Activated CD4-positive, alpha-beta T cell treated with anti-CD3 and anti-CD28 coated beads for 4 hours (primary cell): ENCODE measurements around the gene AUTS2.

Source experiments
- DNase-seq, 2 donors: peaks; one replicate each; pipeline ENCODE4 v3.0.0-alpha.2; 2020

Gene AUTS2

DNA sequence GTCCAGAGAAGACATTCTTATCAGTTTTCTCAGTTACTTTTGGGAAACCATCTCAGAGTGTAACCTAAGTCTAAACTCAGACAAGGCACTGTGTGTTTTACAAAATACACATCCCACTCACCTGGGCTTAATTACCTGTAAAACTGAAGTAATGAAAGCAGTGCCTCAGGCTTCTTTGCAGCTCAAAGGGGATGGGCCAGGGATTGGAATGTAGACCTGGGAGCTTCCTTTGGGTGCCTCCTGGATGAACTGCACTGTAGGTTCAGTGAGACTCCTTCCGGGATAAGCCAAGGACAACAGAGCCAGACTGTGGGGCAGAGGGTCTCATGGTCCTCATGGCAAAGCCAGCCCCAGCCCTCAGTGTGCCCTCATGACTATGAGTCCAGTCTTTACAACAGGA, 861.3 kb downstream of the AUTS2 start:
- DNase-seq = no peak

DNA sequence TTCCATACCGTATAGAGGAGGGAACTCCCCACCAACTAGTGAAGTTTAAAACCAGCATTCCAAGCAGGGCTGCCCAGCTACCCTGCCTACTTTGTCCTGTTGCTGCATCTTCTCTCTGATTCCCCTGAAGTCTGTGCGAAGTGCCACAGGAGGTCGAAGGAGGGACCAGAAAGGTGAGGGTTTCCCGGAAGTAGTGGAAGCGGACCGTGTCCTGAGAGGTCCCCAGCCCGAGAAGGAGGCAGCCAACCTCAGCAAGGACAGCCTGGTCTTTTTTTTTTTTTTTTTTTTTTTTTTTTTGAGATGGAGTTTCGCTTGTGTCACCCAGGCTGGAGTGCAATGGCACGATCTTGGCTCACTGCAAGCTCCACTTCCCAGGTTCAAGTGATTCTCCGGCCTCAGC, 861.8 kb downstream of the AUTS2 start:
- no peak for DNase-seq

DNA sequence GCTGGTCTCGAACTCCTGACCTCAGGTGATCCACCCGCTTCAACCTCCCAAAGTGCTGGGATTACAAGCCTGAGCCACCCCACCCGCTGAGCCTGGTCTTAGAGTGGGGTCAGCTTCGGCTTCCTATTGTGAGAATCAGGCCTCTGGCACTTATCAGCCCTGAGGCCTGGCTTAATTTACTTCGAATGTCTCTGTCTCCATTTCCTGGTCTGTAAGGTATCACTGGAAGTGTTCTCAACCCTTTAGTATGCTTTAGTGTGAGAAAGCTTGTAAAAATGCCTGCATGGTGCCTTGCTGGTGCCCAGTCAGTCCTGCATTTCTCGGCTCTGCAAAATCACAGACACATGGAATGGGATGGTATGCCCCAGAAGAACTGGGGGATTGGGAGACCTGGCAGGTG, 862.3 kb downstream of the AUTS2 start:
- no peak for DNase-seq

DNA sequence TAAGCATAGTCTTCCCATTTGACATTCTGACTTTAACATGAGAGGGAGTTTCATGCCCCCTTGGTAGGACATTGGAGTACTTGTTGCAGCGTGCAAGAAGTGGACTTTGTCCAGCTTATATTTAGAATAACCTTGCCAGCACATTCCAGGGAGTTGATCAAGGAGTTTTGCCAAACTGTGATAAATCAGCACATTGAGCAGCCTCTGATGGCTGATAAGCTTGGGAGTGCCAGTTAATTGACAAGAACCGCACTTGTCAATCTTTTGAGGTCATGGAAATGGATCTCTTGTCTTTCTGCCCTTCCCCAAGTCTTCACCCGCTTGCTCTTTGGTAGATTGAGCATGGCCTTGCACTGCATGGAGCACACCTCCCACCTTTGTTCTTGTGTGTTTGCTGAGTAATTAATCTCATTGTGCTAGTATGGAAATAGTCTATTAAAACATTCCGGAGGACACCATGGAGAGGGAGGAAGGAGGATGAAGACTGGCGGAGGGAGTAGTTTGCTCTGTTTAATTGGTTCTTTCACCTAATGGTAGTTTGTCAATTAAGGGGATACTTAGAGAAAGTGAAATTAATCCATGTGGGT, 865.2 kb downstream of the AUTS2 start:
- DNase-seq = no peak

DNA sequence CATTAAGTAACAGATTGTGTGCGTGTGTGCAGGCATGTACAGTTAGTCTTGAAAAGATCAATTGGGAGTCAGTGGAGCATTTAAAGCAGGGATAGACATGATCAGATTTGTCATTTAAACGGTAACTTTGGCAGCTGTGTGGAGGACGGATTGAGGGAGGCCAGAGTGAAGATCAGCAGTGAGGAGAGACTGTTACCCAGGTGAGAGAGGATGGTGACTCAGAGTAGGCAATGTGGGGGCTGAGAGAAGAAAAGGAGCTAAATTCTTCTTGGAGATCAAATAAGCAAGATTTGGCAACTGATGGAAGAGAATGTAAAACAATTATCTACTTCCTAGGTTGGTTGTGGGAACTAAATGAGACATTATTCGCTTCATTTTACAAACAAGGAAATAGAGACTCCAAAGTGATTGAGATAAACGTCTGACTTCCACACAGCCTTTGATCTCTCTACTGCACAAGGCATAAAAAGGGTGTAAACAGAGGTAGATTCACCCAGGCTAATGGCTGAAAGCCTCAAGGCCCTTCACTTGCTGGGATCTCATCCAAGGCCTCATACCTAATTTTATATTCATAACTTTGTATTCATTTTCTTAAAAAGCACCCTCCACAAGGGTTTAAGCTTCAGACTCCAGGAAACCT, 868.6 kb downstream of the AUTS2 start:
- no peak for DNase-seq

DNA sequence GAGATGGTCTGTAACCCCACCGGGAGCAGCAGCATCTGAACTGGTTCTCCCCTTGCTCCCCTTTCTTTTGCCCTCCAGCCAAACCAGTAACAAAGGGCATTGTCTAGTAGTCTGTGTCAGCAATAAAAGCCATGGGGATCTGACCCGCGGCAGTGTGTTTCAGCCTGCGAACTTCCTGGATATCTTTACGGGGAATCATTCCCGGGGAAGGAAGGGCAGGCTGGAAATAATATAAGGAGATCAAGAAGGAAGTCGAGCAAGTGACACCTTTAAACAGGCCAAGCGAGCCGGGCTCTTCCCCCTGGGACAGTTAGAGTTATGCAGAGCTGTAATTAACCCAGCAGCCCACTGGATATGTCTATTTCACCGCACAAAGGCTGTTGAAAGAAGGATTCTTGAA, 872.5 kb downstream of the AUTS2 start:
- no peak for DNase-seq

DNA sequence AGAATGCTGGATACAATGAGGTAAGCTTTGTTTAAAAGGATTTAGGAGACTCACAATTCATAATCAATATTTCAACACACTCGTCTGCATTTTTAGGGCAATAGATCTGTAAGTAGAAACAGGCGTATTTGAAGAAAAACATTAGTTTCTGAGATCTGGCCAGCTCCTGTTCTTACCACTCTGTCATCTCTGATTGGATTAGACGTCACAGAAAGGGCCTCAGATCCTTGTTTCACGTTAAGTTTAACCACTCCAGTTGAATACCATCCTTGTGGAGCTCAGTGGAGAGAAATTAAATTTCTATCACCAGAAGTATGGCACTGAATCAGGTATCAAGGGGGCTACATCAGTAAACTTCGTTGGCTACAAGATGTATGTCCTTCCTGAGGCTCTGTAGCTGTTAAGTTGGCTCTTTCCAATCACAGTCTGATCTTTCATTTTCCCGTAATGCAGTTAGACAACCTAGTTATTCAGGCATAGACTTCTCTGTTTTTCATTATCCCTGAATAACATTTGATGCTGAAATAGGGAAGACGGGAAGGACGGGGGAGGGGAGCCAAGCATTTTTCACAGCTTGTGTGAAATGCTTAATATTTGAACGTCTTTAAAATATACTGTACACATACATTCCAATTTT, 874.4 kb downstream of the AUTS2 start:
- DNase-seq = no peak

DNA sequence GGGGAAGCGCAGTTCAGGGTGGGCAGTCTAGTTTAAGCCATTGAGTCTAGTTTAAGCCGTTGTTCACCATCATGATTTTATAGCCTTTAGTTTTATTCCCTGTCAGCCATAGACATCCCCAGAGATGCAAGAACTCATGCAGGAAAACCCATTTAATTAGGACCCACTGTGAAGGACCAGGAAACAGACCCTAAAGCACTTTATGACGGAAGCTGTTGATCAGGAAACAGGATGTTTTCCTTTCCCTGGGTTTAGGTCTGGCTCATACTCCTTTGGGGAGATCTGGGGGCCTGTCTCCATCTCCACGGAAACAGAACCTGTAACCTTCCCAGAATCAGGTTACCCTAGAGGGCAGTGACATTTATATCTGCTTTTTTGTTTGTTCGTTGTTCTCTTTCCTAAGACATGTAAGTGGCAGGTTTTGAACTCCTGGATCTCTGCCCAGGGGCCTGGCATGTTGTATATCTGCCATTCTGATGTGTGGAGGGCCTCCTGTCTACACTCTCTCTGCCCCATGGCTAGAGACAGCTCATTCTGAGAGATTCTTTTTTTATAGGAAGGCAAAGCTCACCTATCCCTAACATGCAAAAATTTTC, 876.5 kb downstream of the AUTS2 start:
- no peak for DNase-seq

DNA sequence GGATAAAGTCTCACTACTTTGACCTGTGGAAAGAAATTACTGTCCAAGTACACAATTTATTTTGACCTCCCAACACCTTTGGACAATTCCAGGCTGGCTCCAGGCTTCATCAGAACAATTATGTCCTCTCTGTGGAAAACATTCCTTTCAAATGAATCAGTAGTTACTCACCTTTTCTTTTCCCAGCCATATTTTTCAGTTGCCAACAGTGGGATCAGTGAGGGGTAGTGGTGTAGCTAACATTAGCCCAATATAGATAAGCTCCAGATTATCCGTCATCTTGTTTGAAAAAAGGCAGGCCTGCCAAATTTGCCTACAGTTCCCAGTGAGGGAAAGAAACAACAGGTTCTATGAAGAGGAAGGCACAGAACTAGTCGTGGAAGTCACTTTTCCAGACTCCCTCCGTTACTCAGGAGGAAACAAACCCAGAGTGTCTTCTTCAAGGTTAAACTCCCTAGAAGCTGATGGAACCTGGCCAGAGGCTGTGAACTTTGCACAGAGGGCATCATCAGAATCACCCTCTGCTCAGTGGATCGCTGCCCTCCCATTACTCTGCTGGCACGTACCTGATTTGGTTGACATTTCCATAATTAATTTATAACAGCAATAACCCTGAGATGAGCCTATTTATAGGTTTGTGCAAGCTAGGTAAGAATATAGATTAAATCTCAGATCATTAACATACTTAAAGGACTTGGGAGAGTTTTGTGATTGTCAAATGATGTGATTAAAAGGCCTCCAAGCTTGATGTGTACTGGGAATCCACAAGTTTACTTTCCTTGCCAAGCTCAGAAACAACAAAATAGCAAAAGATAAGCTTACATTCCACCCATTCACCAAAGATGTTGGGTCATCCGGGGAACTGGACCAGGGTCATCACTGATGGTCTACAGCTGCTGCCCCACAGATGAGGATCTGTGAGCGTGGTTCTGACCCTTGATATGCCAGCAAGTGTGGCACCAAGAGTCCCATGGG, 879.0 kb downstream of the AUTS2 start:
- DNase-seq = no peak

DNA sequence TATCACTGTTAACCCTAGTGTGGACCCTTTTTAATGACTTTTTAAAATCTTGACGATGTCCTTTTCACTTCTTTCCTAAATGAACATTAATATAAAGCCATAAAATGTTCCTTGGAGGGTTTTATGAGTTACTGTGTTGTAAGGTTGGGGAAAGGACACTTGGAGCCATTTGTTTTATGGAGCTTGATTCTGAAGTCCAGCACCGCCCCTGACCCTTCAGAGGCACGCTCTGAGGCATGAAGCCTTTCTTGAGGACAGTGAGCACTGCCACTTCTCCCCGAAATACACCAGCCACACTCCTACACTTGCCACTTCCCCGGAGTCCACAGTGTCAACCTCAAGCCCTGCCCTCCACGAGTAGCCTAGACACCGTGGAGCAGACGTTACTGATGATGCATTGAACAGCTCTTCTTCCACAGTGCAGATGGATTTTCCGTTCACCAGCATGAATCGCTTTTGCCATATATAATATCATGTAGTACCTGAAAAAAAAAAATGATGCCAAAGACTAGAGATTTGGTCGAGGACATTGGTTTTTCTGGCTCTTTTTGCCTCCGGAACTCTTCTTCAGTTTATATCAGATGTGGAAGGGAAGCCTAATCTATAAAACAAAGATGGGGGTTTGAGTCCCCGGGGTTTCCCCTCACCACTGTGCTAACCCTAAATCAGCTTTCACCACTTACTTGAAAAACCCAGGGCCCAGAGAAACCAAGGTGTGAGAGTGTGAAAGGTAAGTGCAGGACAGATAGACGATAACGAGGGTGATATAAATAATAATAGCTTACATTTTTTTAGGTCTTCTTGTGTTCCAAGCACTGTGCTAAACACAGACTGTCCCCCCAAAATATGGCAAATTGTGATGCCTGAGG, 881.1 kb downstream of the AUTS2 start:
- DNase-seq = no peak

DNA sequence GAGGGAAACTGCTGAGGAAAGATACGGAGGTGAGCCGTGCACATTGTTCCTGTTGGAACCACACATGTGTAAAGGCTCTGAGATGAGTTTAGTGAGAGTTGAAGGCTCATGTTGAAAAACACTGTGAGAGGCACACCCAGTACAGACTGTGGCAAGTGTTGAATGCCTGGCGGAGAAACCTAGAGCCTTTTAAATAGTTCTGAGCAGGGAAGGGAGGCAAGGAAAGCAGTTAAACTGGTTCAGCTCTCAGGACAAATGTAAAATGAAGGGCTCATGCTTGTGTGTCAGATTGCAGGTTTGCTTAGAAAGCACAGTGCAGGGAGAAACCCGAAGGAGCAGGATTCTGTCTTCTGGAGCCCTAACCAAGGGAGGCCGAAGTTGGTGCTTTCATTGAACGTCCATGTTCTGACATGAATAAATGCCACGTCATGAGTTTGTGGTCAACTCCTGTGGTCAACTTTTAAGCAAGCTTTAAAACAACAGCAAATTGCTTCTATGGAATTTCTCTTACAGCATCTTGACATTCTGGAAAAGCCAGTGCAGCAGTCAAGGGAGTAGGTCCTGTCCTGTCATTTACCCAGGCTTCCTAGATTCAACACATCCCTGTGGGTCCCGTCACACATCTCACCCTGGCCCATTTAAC, 882.8 kb downstream of the AUTS2 start:
- DNase-seq = no peak

DNA sequence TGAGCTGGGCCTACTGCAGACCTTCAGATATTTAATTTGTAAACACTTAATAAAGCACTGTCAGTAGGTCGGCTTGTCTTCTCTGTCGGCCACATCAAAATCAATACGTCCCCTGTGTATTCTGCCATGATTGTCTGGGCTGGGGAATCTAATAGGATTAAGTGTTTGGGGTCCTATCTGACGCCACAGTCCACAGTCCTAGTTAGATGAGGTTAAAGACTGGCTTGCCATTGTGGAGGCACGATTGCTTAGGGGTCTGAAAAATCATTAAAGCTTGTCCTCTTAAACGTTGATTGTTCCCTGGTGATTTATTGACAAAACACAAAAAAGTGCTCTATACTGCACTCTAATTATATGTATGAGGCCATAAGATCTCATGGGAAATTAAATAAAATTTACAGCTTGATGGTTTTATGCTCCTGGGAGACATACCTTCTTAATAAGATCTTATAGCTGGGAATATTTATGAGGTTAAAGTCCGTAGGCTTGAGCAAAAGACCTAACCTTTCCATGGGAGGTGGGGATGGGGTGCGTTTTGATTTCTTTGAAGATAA, 883.4 kb downstream of the AUTS2 start:
- DNase-seq = no peak

DNA sequence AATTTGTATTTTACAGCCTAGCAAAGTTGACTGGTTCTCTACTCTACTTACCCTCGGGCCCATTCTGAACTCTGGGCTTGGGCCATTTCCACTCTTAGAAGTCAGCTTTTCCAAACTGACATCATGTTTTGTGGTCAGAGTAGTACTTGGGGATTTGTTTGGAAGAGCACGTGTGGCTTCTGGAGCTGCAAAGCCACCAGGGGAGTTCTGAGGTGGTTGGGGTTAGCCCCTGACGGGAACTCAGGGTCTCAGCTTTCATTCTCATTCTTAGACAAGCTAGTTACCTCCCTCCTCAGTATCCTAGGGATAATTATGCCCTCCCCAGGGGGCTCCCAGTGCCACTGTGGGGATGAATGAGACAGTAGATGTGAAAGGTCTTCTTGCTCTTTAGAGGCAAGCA, 886.0 kb downstream of the AUTS2 start:
- DNase-seq = no peak

DNA sequence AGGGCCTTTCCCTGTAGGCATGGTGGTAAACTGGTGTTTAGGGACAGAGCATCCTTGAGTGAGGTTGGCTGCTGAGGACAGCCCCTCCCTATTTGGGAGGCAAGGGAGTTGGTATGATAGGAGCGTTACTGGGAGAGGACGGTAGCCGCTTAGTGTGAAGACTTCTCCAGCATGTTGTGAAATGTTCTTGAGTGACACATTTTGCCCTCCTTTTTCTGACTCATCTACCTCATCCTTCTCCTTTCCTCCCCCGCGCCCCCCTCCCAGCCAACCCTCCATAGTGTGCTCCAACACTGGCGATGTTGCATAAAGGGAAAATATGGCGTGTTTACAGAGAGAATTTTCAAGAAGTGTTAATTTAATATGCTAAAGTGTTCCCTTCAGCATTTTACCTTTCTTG, 888.7 kb downstream of the AUTS2 start:
- no peak for DNase-seq

DNA sequence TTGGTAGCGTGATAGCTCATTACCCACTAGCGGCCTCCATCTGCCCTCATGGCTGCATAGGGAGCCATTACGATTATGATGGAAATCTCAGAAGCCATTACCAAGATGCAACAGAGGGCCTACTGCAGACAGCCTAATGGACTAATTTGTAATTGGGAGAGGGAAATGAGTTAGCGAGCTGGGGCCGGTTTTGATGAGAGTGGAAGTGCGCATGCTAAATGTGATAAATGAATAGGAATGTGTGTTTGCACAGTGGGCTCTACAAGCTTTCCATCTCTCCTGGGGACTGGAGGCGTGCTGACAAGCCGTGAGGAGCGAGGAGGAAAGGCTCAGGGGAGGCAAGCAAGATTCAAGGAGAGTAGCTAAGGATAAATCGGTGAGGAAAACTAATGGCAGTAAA, 889.2 kb downstream of the AUTS2 start:
- DNase-seq = no peak

DNA sequence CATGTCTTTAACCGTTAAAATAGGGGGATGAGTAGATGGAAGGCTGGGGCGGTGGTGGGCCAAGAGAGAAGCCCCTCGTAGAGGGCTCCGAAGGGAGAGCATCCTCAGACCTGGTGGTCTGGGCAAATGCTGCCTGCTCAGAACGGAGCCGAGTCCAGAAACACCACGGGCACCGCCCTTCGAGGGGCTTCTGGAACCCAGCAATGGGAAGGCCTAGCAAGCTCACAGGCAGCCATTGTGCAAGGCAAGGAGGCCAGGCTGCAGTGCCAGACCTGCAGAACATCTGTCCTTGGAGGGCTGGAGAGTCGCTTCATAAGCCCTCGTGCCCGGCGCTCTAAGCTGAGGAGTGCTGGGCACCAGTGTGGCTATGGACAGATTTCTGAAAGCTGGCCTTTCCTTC, 889.6 kb downstream of the AUTS2 start:
- no peak for DNase-seq

DNA sequence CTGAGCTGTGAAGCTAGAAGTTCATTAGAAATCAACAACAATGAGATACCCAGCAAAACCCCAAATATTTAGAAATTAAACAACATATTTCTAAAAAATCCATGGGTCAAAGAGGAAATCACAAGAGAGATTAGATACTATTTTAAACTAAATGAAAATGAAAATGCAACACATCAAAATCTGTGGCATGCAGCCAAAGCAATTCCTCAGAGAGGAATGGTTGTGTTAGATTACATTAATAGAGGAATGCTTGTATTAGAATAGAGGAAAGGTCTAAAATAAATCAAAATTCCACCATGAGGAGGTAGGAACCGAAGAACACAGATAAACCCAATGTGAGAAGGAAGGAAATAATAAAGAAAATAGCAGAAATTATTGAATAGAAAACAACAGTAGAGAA, 891.5 kb downstream of the AUTS2 start:
- no peak for DNase-seq

DNA sequence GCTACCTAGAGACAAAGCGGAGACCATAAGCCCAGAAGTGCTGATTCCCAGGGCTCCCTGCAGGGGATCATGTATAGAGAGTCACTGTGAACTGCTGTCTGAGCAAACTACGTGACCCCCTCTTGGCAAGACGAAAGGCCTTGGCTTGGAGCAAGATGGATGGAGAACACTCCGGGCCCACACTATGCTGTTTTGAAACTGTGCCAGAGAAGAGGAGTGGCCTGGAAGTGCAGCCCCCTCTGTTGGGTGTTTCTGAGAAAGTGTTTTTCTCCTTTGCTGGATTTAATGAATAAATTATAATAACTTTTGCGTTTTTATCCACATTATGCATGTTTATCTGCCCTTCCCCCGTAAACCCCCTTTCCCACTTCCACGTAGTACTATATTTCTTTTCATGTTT, 894.4 kb downstream of the AUTS2 start:
- DNase-seq = no peak

DNA sequence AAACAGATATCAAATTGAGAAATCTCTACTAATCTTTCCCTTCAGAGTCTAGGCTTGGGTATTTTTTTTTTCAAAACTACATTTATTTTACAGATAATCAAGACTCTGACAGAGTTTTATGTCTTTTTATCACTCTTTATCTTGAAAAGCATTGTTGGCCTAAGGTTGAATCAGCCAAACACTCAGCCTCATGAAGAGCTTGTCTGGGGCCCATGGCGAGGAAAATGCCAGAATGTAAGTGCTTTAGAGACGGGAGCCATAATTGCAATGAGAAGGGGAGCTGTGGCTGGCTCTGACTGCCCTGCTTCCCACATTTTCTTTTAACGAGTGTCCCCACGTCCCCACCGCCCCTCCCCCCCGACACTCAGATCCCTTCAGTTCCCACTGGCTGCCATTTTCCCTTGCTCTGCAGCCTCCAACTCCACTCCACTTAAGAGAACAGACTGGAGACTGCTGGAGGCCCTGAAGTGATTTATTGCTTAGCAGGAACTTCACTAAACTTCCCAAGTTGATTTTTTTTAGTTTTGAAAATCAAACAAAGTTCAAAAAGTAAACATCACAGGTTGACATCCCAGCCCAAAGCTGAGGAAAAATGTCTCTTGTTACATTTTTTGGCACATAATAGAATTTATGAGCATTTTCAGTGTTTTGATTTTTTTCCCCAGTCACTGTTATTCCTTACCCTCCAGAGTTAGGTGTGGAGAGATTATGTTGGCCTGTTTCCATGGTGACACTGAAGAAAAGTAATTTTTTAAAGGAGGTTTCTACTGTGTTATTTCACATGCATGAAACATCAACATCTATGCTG, 896.2 kb downstream of the AUTS2 start:
- DNase-seq = no peak

DNA sequence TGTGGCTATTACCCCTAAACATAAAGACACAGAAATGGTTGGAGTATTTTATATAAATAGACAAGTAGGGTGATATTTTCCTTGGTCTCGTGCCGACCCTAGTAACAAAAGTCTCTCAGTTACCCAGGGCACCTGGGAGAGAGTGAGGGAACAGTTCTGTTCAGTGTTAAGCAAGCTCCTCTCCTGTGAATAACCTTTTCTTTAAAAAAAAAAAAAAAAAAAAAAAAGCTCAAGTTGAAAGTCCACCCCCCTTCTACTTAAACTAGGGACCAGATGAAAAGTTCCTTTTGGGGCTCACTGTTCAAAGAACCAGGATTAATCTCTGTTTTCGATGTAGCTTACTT, 896.7 kb downstream of the AUTS2 start:
- no peak for DNase-seq

DNA sequence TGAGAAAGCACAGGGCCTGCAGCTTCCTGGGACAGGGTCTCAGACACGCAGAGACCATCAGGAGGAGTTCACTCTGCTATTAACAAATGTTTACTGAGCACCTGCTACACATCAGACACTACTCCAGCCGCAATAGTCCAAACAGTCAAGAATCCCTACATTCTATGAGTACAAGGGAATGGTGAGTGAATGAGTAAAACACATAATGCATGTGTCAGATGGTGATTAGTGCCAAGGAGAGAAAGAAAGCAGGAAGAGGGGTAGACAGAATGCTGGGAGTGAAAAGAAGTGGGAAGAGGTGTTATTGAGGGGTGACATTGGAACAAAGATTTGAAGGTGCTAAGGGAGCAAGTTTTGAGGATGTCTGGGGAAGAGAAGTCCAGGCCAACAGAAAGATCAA, 899.5 kb downstream of the AUTS2 start:
- DNase-seq = no peak
